ENCODE measurements around the gene PTPN2.
"Not testable (repeated sequence)": the region's sequence is repeated elsewhere in the genome, so short reads cannot be mapped to it uniquely, and the experiment has no call there.

GRCh38 chr18:12776415-12776814 lies 107.6 kb downstream of the PTPN2 start:
- TF ChIP-seq, protein P1, sequence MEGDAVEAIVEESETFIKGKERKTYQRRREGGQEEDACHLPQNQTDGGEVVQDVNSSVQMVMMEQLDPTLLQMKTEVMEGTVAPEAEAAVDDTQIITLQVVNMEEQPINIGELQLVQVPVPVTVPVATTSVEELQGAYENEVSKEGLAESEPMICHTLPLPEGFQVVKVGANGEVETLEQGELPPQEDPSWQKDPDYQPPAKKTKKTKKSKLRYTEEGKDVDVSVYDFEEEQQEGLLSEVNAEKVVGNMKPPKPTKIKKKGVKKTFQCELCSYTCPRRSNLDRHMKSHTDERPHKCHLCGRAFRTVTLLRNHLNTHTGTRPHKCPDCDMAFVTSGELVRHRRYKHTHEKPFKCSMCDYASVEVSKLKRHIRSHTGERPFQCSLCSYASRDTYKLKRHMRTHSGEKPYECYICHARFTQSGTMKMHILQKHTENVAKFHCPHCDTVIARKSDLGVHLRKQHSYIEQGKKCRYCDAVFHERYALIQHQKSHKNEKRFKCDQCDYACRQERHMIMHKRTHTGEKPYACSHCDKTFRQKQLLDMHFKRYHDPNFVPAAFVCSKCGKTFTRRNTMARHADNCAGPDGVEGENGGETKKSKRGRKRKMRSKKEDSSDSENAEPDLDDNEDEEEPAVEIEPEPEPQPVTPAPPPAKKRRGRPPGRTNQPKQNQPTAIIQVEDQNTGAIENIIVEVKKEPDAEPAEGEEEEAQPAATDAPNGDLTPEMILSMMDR (IDR thresholded peaks at IDR 0.05; ENCODE audit: insufficient read depth, low read length), result not testable (repeated sequence)
- not testable (repeated sequence) for TF ChIP-seq REST (IDR thresholded peaks at IDR 0.05; ENCODE audit: insufficient replicate concordance, low read depth); POLR2AphosphoS5 (IDR thresholded peaks at IDR 0.05; ENCODE audit: low read depth); GABPA (IDR thresholded peaks at IDR 0.05; ENCODE audit: low read depth)
